SK-MEL-5 (cell line): ENCODE data around the gene METTL22. TPM values are rescaled to one million over a fixed set of nuclear protein-coding genes. Genes with fewer than 3 reads are reported as not detected.

Experiments
- DNase-seq: peaks from one replicate; pipeline ENCODE4 v3.0.0-alpha.2; 2016; ENCODE audit warnings: low read depth, low spot score
- in situ Hi-C: cut with HindIII; loops from 2 replicates; pipeline ENCODE4 v1.10.0; 2016; ENCODE audit warnings: low sequenced_read_pairs, high pct_unique_total_duplicates, low pct_unique_long_range_greater_than_20kb
- small RNA-seq, 2 experiments: library from RNA; depleted of rRNA; stranded (forward); fragments of <200 nt; gene quantifications; one replicate each; pipeline ENCODE3, GENCODE V24; 2014
- total RNA-seq: library from RNA; depleted of rRNA; stranded (reverse); fragments of >200 nt; shearing (Covaris generic); gene quantifications from 2 replicates; pipeline ENCODE4 v1.2.3, GENCODE V29; 2014; rRNA removed

Gene METTL22
- total RNA-seq, 1 experiment from 2014 or later = 10.8 TPM

DNA sequence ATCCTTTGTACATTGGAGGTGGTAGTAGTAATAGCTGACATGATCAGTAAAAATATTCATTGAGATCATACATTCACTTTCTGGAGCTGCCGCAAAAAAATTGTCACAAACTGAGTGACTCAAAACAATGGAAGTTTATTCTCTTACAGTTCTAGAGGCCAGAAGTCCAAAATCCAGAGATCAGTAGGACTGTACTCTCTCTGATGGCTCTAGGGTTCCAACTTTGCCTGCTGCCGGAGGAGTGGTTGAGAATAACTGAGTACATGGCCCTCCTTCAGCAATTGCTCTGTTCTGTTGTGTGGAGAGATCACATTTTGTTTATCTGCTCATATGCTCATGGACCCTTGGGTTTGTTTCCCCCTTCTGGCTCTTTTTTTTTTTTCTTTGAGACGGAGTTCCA is 76.5 kb downstream of the METTL22 start:
- in situ Hi-C loops = no loop called here
- no peak for DNase-seq

Small RNAs within 50 kb of the gene (small RNA-seq; reads per million reads assigned to genes)
- 0 reads per million in 2 experiments for gene RN7SL743P

Other genes with a start within 250 kb of the METTL22 start
- gene TMEM114, start 31.2 kb upstream of the METTL22 start, total RNA-seq = not detected in 2 replicates
- gene ABAT, start 52.9 kb downstream of the METTL22 start, total RNA-seq = 0.53 and 0.92 TPM in 2 replicates
- gene TMEM186, start 175.9 kb downstream of the METTL22 start, total RNA-seq = 5.4 and 7.0 TPM in 2 replicates
- 48.9 and 49.2 TPM in 2 replicates for gene PMM2, start 176.1 kb downstream of the METTL22 start, total RNA-seq
- gene CARHSP1, start 247.3 kb downstream of the METTL22 start, total RNA-seq = 44.7 and 47.1 TPM in 2 replicates